HCT116 (cell line): ENCODE measurements around the gene ESPNL. TPM values are rescaled to one million over a fixed set of nuclear protein-coding genes. Genes with fewer than 3 reads are reported as not detected.
A peak's percentile ranks its signal among the peaks of the same experiment; 100 is the strongest.

Experiments
- ATAC-seq: fragments of 200-7000 bp; cut with Tn5 transposase; 2 replicates; pipeline ENCODE4 v1.9.1; 2020; ENCODE audit warnings: mild to moderate bottlenecking, moderate library complexity
- BruUV-seq: library from RNA; stranded (reverse); fragments of 400-500 nt; replicated peaks from 2 replicates; lab custom pipeline; 2021; lab: Mats Ljungman, UMichigan
- CTCF ChIA-PET: fragments of 300-600 bp; sonication (Branson Sonifier 250); formaldehyde crosslinking; loops from one replicate; lab custom pipeline; 2021; ENCODE audit warnings: antibody characterized with exemption; lab: Charles Lee
- POLR2A ChIA-PET: fragments of 300-600, 350-600 bp; sonication (Branson Sonifier 250); formaldehyde crosslinking; loops from one replicate; lab custom pipeline; 2021; ENCODE audit warnings: antibody characterized with exemption; lab: Charles Lee
- RAD21 ChIA-PET, 2 experiments: fragments of 300-600 bp; sonication (Branson Sonifier 250); formaldehyde crosslinking; loops; one replicate each; lab custom pipeline; 2023; ENCODE audit warnings: low total read pairs in 2 of 2; ENCODE audit not compliant: uncharacterized antibody in 2 of 2, unreplicated experiment in 2 of 2, low non-redundant PET in 1 of 2; lab: Charles Lee
- DNase-seq: peaks from one replicate; pipeline ENCODE4 v3.0.0-alpha.2; 2010; ENCODE audit warnings: low read depth, low spot score
- H2AFZ ChIP-seq: fragments of 200-600 bp; shearing (Covaris generic), sonication (generic); 2 replicates; pipeline ENCODE4 v1.6.1; 2017; ENCODE audit warnings: low read depth, mixed run types, mixed read lengths, antibody characterized with exemption, low read length; ENCODE audit not compliant: poor library complexity, severe bottlenecking
- H3K27ac ChIP-seq: 2 replicates; pipeline ENCODE4 v1.5.1; 2012; ENCODE audit warnings: low read depth, low read length
- H3K27me3 ChIP-seq: fragments of 200-600 bp; sonication (generic); 2 replicates; pipeline ENCODE4 v1.6.1; 2016; ENCODE audit warnings: mixed run types, low read length, mixed read lengths; ENCODE audit not compliant: insufficient read depth
- H3K36me3 ChIP-seq, 2 experiments: fragments of 200-500 bp in 1 of 2; fragments of 200-600 bp in 1 of 2; sonication (Bioruptor generic) in 1 of 2; sonication (generic) in 1 of 2; 2 replicates each; pipeline versions ENCODE4 v1.5.1 to v1.6.1; 2014 to 2016; ENCODE audit warnings: low read length in 2 of 2, inconsistent platforms in 1 of 2, mixed read lengths in 1 of 2, mixed run types in 1 of 2; ENCODE audit not compliant: insufficient read depth in 2 of 2, control insufficient read depth in 1 of 2
- H3K4me1 ChIP-seq, 2 experiments: fragments of 200-600 bp in 1 of 2; sonication (generic) in 1 of 2; 2 replicates each; pipeline versions ENCODE4 v1.5.1 to v1.6.1; 2012 to 2017; ENCODE audit warnings: low read length in 2 of 2, inconsistent platforms in 1 of 2, mild to moderate bottlenecking in 1 of 2, mixed read lengths in 1 of 2, mixed run types in 1 of 2, moderate library complexity in 1 of 2; ENCODE audit not compliant: insufficient read depth in 2 of 2, control insufficient read depth in 1 of 2
- H3K4me2 ChIP-seq: fragments of 200-600 bp; sonication (generic); 2 replicates; pipeline ENCODE4 v1.6.1; 2017; ENCODE audit warnings: mixed run types, low read length, mixed read lengths
- H3K4me3 ChIP-seq, 2 experiments: fragments of 200-600 bp in 1 of 2; sonication (generic) in 1 of 2; replicated peaks in 1 of 2; 2 replicates each; pipeline ENCODE4 v1.5.1; 2011 to 2016; ENCODE audit warnings: low read length in 2 of 2, control low read depth in 1 of 2, low read depth in 1 of 2, mild to moderate bottlenecking in 1 of 2, mixed read lengths in 1 of 2, mixed run types in 1 of 2
- H3K79me2 ChIP-seq: fragments of 200-600 bp; sonication (generic); 2 replicates; pipeline ENCODE4 v1.6.1; 2017; ENCODE audit warnings: mild to moderate bottlenecking, mixed run types, low read length, moderate library complexity, mixed read lengths; ENCODE audit not compliant: insufficient read depth
- H3K9ac ChIP-seq: fragments of 200-600 bp; sonication (generic); 2 replicates; pipeline ENCODE4 v1.6.1; 2016; ENCODE audit warnings: low read length, mixed read lengths
- H3K9me2 ChIP-seq: fragments of 200-600 bp; sonication (generic), shearing (Covaris generic); 2 replicates; pipeline ENCODE4 v1.6.1; 2017; ENCODE audit warnings: mixed run types, mild to moderate bottlenecking, moderate library complexity; ENCODE audit not compliant: insufficient read depth
- H3K9me3 ChIP-seq, 2 experiments: fragments of 200-500 bp in 1 of 2; fragments of 200-600 bp in 1 of 2; sonication (Bioruptor generic) in 1 of 2; sonication (generic) in 1 of 2; 2 replicates each; pipeline ENCODE4 v1.6.1; 2014 to 2017; ENCODE audit warnings: low read length in 2 of 2, mixed read lengths in 2 of 2, inconsistent platforms in 1 of 2, low read depth in 1 of 2, mild to moderate bottlenecking in 1 of 2, mixed run types in 1 of 2, moderate library complexity in 1 of 2; ENCODE audit not compliant: control insufficient read depth in 1 of 2, insufficient read depth in 1 of 2
- H4K20me1 ChIP-seq: fragments of 200-600 bp; sonication (generic), shearing (Covaris generic); 2 replicates; pipeline ENCODE4 v1.6.1; 2017; ENCODE audit warnings: mixed run types, mild to moderate bottlenecking, moderate library complexity; ENCODE audit not compliant: insufficient read depth
- CTCF ChIP-seq, 3 experiments: fragments of 200-600 bp in 1 of 3; sonication (generic) in 1 of 3; IDR thresholded peaks in 2 of 3; conservative IDR thresholded peaks in 1 of 3; 2 replicates each; pipeline ENCODE4 v1.5.1; 2012 to 2017; ENCODE audit warnings: low read depth in 2 of 3, low read length in 2 of 3, antibody characterized with exemption in 1 of 3, borderline replicate concordance in 1 of 3, control low read depth in 1 of 3, mild to moderate bottlenecking in 1 of 3, mixed read lengths in 1 of 3, mixed run types in 1 of 3, moderate library complexity in 1 of 3; ENCODE audit not compliant: insufficient read depth in 1 of 3
- EZH2 ChIP-seq: fragments of 200-600 bp; sonication (generic); IDR thresholded peaks from 2 replicates; pipeline ENCODE4 v1.6.1; 2017; ENCODE audit warnings: antibody characterized with exemption, mixed run types
- EZH2phosphoT487 ChIP-seq: fragments of 200-600 bp; IDR thresholded peaks from 2 replicates; pipeline ENCODE4 v1.6.1; 2018; ENCODE audit warnings: antibody characterized with exemption, borderline replicate concordance
- FOSL1 ChIP-seq: IDR thresholded peaks from 2 replicates; pipeline ENCODE4 v1.6.1; 2012; ENCODE audit warnings: low read depth
- REST ChIP-seq: IDR thresholded peaks from 2 replicates; pipeline ENCODE4 v1.6.1; 2012; ENCODE audit warnings: low read depth
- SIN3A ChIP-seq: IDR thresholded peaks from 2 replicates; pipeline ENCODE4 v1.6.1; 2012; ENCODE audit warnings: low read depth
- TCF7L2 ChIP-seq: IDR thresholded peaks from 2 replicates; pipeline ENCODE4 v1.7.0; 2011; ENCODE audit warnings: borderline replicate concordance, inconsistent platforms; ENCODE audit not compliant: insufficient read depth, insufficient read length; ENCODE audit errors: extremely low read depth
- YY1 ChIP-seq: IDR thresholded peaks from 2 replicates; pipeline ENCODE4 v1.6.1; 2011; ENCODE audit warnings: low read length, low read depth, moderate library complexity, mild to moderate bottlenecking; ENCODE audit not compliant: insufficient replicate concordance; ENCODE audit errors: extremely low read depth
- ZFX ChIP-seq: fragments of 450-650 bp; IDR thresholded peaks from 2 replicates; pipeline ENCODE4 v1.6.1; 2017
- ZNF274 ChIP-seq: fragments of 200-500 bp; sonication (Bioruptor generic); IDR thresholded peaks from 2 replicates; pipeline ENCODE4 v1.6.1; 2014; ENCODE audit warnings: mild to moderate bottlenecking, low read depth, low read length, inconsistent platforms
- intact Hi-C: fragments of 100-400 bp; cut with micrococcal nuclease; formaldehyde crosslinking; loops from 2 replicates; pipeline ENCODE4 v1.10.0; 2022
- total RNA-seq: library from RNA; stranded (reverse); gene quantifications from one replicate; pipeline ENCODE4 v1.2.1, GENCODE V29; 2021; ENCODE audit not compliant: unreplicated experiment

ESPNL gene
- total RNA-seq, 1 experiment from 2014 or later: 0.22 TPM

DNA sequence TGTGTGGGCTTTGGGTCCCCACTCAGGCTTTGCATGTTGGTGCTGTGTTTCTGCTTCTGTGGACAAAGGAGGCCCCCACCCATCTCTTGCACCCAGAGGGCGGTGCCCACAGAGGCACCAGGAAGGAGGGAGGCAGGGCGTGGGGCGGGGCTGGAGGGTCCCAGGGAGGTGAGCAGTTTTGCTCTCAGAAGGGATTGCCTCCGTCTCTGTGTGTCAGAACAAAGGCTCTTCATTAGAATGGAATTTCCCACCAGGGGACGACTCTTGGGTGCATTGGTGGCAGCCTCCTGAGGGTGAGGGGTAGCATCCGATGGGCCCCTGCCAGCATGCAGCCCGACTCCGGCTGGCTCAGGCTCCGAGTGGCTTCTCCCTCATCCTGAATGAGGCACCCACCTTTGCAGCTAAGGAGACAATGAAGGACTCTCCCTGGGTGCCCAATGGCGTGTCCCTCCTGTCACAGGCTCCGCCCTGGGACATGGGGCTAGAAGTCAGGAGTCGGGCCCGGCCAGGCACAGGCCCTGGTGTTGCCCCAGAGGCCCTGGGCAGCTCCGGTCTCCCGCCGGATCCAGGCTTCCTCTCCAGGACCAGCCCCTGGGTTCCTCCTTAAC, 51.6 kb downstream of the ESPNL start (continued):
- TF ChIP-seq REST: no peak
- TF ChIP-seq SIN3A: no peak
- TF ChIP-seq EZH2phosphoT487: no peak
- no peak for TF ChIP-seq FOSL1
- no peak for TF ChIP-seq ZFX

GRCh38 chr2:238152771-238153688, 52.9 kb downstream of the ESPNL start:
- Histone ChIP-seq H4K20me1 (no peaks in the 10 kb centered on the region), H3K4me1 (no peaks in the 10 kb centered on the region), H3K36me3 (no peaks in the 10 kb centered on the region), H2AFZ (no peak overlapping the region), H3K79me2 (no peaks in the 10 kb centered on the region), H3K9me3 (no peaks in the 10 kb centered on the region), H3K27me3 (no peaks in the 10 kb centered on the region), H3K4me2 (no peak overlapping the region), H3K9me2 (no peaks in the 10 kb centered on the region), H3K27ac (no peak overlapping the region), H3K9ac (no peak overlapping the region), H3K4me3 (no peak overlapping the region)
- no peak for ATAC-seq
- RAD21 ChIA-PET: no interaction called here
- BruUV-seq: no TSS peak
- CTCF ChIA-PET: interaction anchor here (1.0 to 2.2 kb wide), 2 partner anchors 11 to 14 kb away, joined by 4 to 6 read pairs; no protein-coding TSS in a partner anchor
- TF ChIP-seq CTCF (IDR thresholded peaks at IDR 0.05 in 2 of 3, conservative IDR thresholded peaks at IDR 0.05 in 1 of 3; ENCODE audit: borderline replicate concordance in 1 of 3, insufficient read depth in 1 of 3, low read depth in 2 of 3, low read length in 2 of 3) (peak in 1 of 3 experiments; percentile 53; a peak in 2 of 6 replicates), TCF7L2 (no peak), YY1 (no peak), EZH2 (no peak), ZNF274 (no peak), EZH2phosphoT487 (no peak), REST (no peak)
- POLR2A ChIA-PET: no interaction called here
- intact Hi-C loops: no loop called here
- no peak for DNase-seq
